ENCODE data around the gene ACTN2.
"Not testable (repeated sequence)": the region's sequence is repeated elsewhere in the genome, so short reads cannot be mapped to it uniquely, and the experiment has no call there.

The ACTN2 gene

GRCh38 chr1:236663934-236664333 is 22.4 kb upstream of the ACTN2 start:
- no peaks in the 10 kb centered on the region for H3K4me1 ChIP-seq (ENCODE audit: control insufficient read depth in 5 of 5, insufficient read depth in 5 of 5, low read length in 5 of 5)
- H3K9ac ChIP-seq (ENCODE audit: low read length in 5 of 5), result no peak overlapping the region
- H3K36me3 ChIP-seq (ENCODE audit: control insufficient read depth in 5 of 5, insufficient read depth in 5 of 5, low read length in 5 of 5), result no peaks in the 10 kb centered on the region
- H3K9me3 ChIP-seq (ENCODE audit: control insufficient read depth in 5 of 5, low read length in 5 of 5), result no peaks in the 10 kb centered on the region
- H3K4me3 ChIP-seq (ENCODE audit: low read depth in 1 of 5, low read length in 5 of 5), result no peak overlapping the region
- H3K27me3 ChIP-seq (ENCODE audit: control insufficient read depth in 5 of 5, insufficient read depth in 4 of 5, low read length in 5 of 5), result no peaks in the 10 kb centered on the region
- no peak overlapping the region for H3K27ac ChIP-seq (ENCODE audit: low read depth, low read length)

DNA sequence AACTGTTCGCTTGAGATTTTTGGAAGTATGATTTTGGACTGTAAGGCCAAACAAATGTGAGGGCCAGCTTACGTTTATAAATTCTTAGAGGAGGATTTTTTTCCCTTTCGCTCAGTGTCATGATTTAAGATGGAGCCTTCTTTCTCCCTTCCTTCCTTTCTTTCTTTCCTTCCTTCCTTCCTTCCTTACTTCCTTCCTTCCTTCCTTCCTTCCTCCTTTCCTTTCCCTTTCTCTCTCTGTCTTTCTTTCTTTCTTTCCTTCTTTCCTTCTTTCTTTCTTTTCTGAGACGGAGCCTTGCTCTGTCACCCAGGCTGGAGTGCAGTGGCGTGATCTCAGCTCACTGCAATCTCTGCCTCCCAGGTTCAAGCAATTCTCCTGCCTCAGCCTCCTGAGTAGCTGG is 17.4 kb upstream of the ACTN2 start:
- H3K9ac ChIP-seq (ENCODE audit: low read length in 5 of 5), result not testable (repeated sequence)
- H3K4me1 ChIP-seq (ENCODE audit: control insufficient read depth in 5 of 5, insufficient read depth in 5 of 5, low read length in 5 of 5), result peaks cover 0 to 11% (median 6%) of the 10 kb centered on the region in 5 donors

DNA sequence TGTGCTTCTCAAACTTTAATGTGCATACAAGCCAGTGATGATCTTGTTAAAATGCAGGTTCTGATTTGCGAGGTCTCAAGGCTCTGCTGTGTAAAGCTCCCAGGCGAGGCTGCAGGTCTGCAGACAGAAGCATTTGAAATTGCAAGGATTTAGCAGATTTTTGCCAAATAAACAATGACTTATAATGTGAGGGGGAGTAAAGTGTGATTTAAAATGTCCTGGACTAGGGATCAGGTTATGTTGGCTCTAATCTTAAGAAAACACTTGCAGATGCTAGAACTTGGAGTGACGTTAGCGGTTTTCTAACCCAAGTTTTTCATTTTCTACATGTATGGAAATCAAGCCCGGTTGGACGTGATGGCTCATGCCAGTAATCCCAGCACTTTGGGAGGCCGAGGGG is 16.2 kb upstream of the ACTN2 start:
- Histone ChIP-seq H3K27me3 (ENCODE audit: control insufficient read depth in 5 of 5, insufficient read depth in 4 of 5, low read length in 5 of 5) (no peaks in the 10 kb centered on the region), H3K9me3 (ENCODE audit: control insufficient read depth in 5 of 5, low read length in 5 of 5) (no peaks in the 10 kb centered on the region), H3K36me3 (ENCODE audit: control insufficient read depth in 5 of 5, insufficient read depth in 5 of 5, low read length in 5 of 5) (no peaks in the 10 kb centered on the region), H3K9ac (ENCODE audit: low read length in 5 of 5) (no peak overlapping the region), H3K27ac (ENCODE audit: low read depth, low read length) (no peak overlapping the region), H3K4me1 (ENCODE audit: control insufficient read depth in 5 of 5, insufficient read depth in 5 of 5, low read length in 5 of 5) (peaks cover 0 to 11% (median 6%) of the 10 kb centered on the region in 5 donors), H3K4me3 (ENCODE audit: low read depth in 1 of 5, low read length in 5 of 5) (no peak overlapping the region)

More for the DNA sequence above, 17.4 kb upstream of the ACTN2 start:
- H3K9me3 ChIP-seq (ENCODE audit: control insufficient read depth in 5 of 5, low read length in 5 of 5); H3K27me3 ChIP-seq (ENCODE audit: control insufficient read depth in 5 of 5, insufficient read depth in 4 of 5, low read length in 5 of 5); H3K4me3 ChIP-seq (ENCODE audit: low read depth in 1 of 5, low read length in 5 of 5); H3K27ac ChIP-seq (ENCODE audit: low read depth, low read length); H3K36me3 ChIP-seq (ENCODE audit: control insufficient read depth in 5 of 5, insufficient read depth in 5 of 5, low read length in 5 of 5): not testable (repeated sequence)

GRCh38 chr1:236673289-236673919 is 12.9 kb upstream of the ACTN2 start:
- Histone ChIP-seq H3K4me3 (ENCODE audit: low read depth in 1 of 5, low read length in 5 of 5) (peak overlapping the region in 4 of 5 donors; percentile 2 to 42 (median 28)), H3K36me3 (ENCODE audit: control insufficient read depth in 5 of 5, insufficient read depth in 5 of 5, low read length in 5 of 5) (no peaks in the 10 kb centered on the region), H3K27me3 (ENCODE audit: control insufficient read depth in 5 of 5, insufficient read depth in 4 of 5, low read length in 5 of 5) (peaks cover 0 to 3% (median 0%) of the 10 kb centered on the region in 5 donors), H3K4me1 (ENCODE audit: control insufficient read depth in 5 of 5, insufficient read depth in 5 of 5, low read length in 5 of 5) (peaks cover 0 to 11% (median 6%) of the 10 kb centered on the region in 5 donors), H3K9me3 (ENCODE audit: control insufficient read depth in 5 of 5, low read length in 5 of 5) (no peaks in the 10 kb centered on the region), H3K9ac (ENCODE audit: low read length in 5 of 5) (no peak overlapping the region), H3K27ac (ENCODE audit: low read depth, low read length) (no peak overlapping the region)

DNA sequence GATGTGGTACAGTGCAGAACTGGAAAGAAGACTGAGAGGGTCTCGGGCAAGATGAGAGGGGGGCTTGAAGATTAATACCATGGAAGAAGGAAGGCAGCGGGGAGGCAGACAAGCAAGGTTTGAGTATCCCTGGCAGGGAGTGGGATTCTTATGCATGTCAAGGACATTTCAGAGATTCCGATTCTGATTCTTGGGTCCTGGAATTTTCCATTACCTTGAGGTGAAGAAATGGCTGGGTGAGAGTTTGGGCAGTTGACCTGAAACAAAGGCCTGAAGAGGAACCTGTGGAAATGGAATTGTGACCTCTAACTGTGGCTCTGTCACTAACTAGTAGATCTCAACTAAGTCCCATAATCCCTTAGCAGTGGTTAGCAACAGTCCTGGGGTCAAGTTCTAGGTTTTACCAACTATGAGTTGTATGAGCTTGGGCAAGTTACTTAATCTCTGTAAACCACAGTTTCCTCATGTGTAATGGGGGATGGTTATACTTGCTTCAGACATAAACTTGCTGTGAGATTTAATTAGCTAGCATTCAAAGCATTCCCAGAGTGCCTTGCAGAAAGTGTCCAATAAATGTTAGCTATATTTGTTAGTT is 8.6 kb upstream of the ACTN2 start:
- H3K4me3 ChIP-seq (ENCODE audit: low read depth in 1 of 5, low read length in 5 of 5), result no peak overlapping the region
- H3K27ac ChIP-seq (ENCODE audit: low read depth, low read length), result no peak overlapping the region
- peaks cover 0 to 3% (median 0%) of the 10 kb centered on the region in 5 donors for H3K27me3 ChIP-seq (ENCODE audit: control insufficient read depth in 5 of 5, insufficient read depth in 4 of 5, low read length in 5 of 5)
- peaks cover 0 to 11% (median 6%) of the 10 kb centered on the region in 5 donors for H3K4me1 ChIP-seq (ENCODE audit: control insufficient read depth in 5 of 5, insufficient read depth in 5 of 5, low read length in 5 of 5)
- no peaks in the 10 kb centered on the region for H3K36me3 ChIP-seq (ENCODE audit: control insufficient read depth in 5 of 5, insufficient read depth in 5 of 5, low read length in 5 of 5)
- no peak overlapping the region for H3K9ac ChIP-seq (ENCODE audit: low read length in 5 of 5)
- no peaks in the 10 kb centered on the region for H3K9me3 ChIP-seq (ENCODE audit: control insufficient read depth in 5 of 5, low read length in 5 of 5)

- Histone ChIP-seq H3K27me3 (ENCODE audit: control insufficient read depth in 5 of 5, insufficient read depth in 4 of 5, low read length in 5 of 5) (peaks cover 0 to 3% (median 0%) of the 10 kb centered on the region in 5 donors), H3K4me3 (ENCODE audit: low read depth in 1 of 5, low read length in 5 of 5) (no peak overlapping the region), H3K9ac (ENCODE audit: low read length in 5 of 5) (no peak overlapping the region), H3K27ac (ENCODE audit: low read depth, low read length) (no peak overlapping the region), H3K4me1 (ENCODE audit: control insufficient read depth in 5 of 5, insufficient read depth in 5 of 5, low read length in 5 of 5) (peaks cover 0 to 4% (median 3%) of the 10 kb centered on the region in 5 donors), H3K9me3 (ENCODE audit: control insufficient read depth in 5 of 5, low read length in 5 of 5) (no peaks in the 10 kb centered on the region), H3K36me3 (ENCODE audit: control insufficient read depth in 5 of 5, insufficient read depth in 5 of 5, low read length in 5 of 5) (no peaks in the 10 kb centered on the region)
Observed at GRCh38 chr1:236681219-236681618, 5.1 kb upstream of the ACTN2 start.

- Histone ChIP-seq H3K4me3 (ENCODE audit: low read depth in 1 of 5, low read length in 5 of 5) (peak overlapping the region in 3 of 5 donors; percentile 4 to 53 (median 16)), H3K27ac (ENCODE audit: low read depth, low read length) (no peak overlapping the region), H3K9me3 (ENCODE audit: control insufficient read depth in 5 of 5, low read length in 5 of 5) (no peaks in the 10 kb centered on the region), H3K9ac (ENCODE audit: low read length in 5 of 5) (no peak overlapping the region), H3K36me3 (ENCODE audit: control insufficient read depth in 5 of 5, insufficient read depth in 5 of 5, low read length in 5 of 5) (no peaks in the 10 kb centered on the region), H3K27me3 (ENCODE audit: control insufficient read depth in 5 of 5, insufficient read depth in 4 of 5, low read length in 5 of 5) (peaks cover 4 to 20% (median 10%) of the 10 kb centered on the region in 5 donors), H3K4me1 (ENCODE audit: control insufficient read depth in 5 of 5, insufficient read depth in 5 of 5, low read length in 5 of 5) (peaks cover 0 to 16% (median 14%) of the 10 kb centered on the region in 5 donors)
Observed at GRCh38 chr1:236685205-236685916, 938 bp upstream of the ACTN2 start.

DNA sequence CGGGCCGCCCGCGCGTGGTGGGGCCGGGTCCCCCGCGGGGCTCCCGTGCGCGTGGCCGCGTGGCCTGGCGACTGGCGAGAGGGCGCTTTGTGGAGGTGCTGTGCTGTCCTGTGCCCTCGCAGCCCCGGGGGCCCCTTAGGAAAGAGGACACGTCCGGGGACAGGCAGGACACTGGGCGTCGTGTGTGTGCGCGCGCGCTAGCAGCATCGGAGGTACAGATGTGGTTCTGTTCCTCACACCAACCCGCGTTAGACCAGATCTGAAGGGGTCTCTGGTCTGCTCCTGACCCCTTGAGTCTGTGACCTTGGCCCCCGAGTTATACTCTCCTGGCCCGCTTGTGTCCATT is 489 bp downstream of the ACTN2 start:
- Histone ChIP-seq H3K27me3 (ENCODE audit: control insufficient read depth in 5 of 5, insufficient read depth in 4 of 5, low read length in 5 of 5) (peaks cover 7 to 22% (median 10%) of the 10 kb centered on the region in 5 donors), H3K27ac (ENCODE audit: low read depth, low read length) (no peak overlapping the region), H3K4me3 (ENCODE audit: low read depth in 1 of 5, low read length in 5 of 5) (peak overlapping the region in 4 of 5 donors; percentile 39 to 68 (median 60)), H3K9me3 (ENCODE audit: control insufficient read depth in 5 of 5, low read length in 5 of 5) (no peaks in the 10 kb centered on the region), H3K4me1 (ENCODE audit: control insufficient read depth in 5 of 5, insufficient read depth in 5 of 5, low read length in 5 of 5) (peaks cover 0 to 16% (median 14%) of the 10 kb centered on the region in 5 donors), H3K9ac (ENCODE audit: low read length in 5 of 5) (peak overlapping the region in 1 of 5 donors; percentile 20), H3K36me3 (ENCODE audit: control insufficient read depth in 5 of 5, insufficient read depth in 5 of 5, low read length in 5 of 5) (no peaks in the 10 kb centered on the region)

- Histone ChIP-seq H3K27me3 (ENCODE audit: control insufficient read depth in 5 of 5, insufficient read depth in 4 of 5, low read length in 5 of 5) (peaks cover 7 to 22% (median 13%) of the 10 kb centered on the region in 5 donors), H3K27ac (ENCODE audit: low read depth, low read length) (no peak overlapping the region), H3K4me3 (ENCODE audit: low read depth in 1 of 5, low read length in 5 of 5) (peak overlapping the region in 3 of 5 donors; percentile 53 to 68 (median 67)), H3K36me3 (ENCODE audit: control insufficient read depth in 5 of 5, insufficient read depth in 5 of 5, low read length in 5 of 5) (no peaks in the 10 kb centered on the region), H3K9me3 (ENCODE audit: control insufficient read depth in 5 of 5, low read length in 5 of 5) (no peaks in the 10 kb centered on the region), H3K4me1 (ENCODE audit: control insufficient read depth in 5 of 5, insufficient read depth in 5 of 5, low read length in 5 of 5) (peaks cover 0 to 16% (median 14%) of the 10 kb centered on the region in 5 donors), H3K9ac (ENCODE audit: low read length in 5 of 5) (no peak overlapping the region)
Observed at GRCh38 chr1:236687273-236687672, 974 bp downstream of the ACTN2 start.

- H3K27ac ChIP-seq (ENCODE audit: low read depth, low read length), result no peak overlapping the region
Observed at GRCh38 chr1:236688705-236689104, 2.4 kb downstream of the ACTN2 start.

More at GRCh38 chr1:236688705-236689104, 2.4 kb downstream of the ACTN2 start:
- H3K36me3 ChIP-seq (ENCODE audit: control insufficient read depth in 5 of 5, insufficient read depth in 5 of 5, low read length in 5 of 5), result no peaks in the 10 kb centered on the region
- H3K9me3 ChIP-seq (ENCODE audit: control insufficient read depth in 5 of 5, low read length in 5 of 5), result no peaks in the 10 kb centered on the region
- no peak overlapping the region for H3K4me3 ChIP-seq (ENCODE audit: low read depth in 1 of 5, low read length in 5 of 5)
- H3K4me1 ChIP-seq (ENCODE audit: control insufficient read depth in 5 of 5, insufficient read depth in 5 of 5, low read length in 5 of 5), result peaks cover 0 to 16% (median 14%) of the 10 kb centered on the region in 5 donors
- peaks cover 7 to 27% (median 18%) of the 10 kb centered on the region in 5 donors for H3K27me3 ChIP-seq (ENCODE audit: control insufficient read depth in 5 of 5, insufficient read depth in 4 of 5, low read length in 5 of 5)
- no peak overlapping the region for H3K9ac ChIP-seq (ENCODE audit: low read length in 5 of 5)

Measured in subcutaneous abdominal adipose tissue (tissue), 5 donors.